Pancreas (tissue), 10 donors: ENCODE data around the gene MALRD1. TPM values are rescaled to one million over a fixed set of nuclear protein-coding genes. Genes with fewer than 3 reads are reported as not detected.

Experiments
- ATAC-seq, 4 donors: fragments of 200-7000 bp; cut with Tn5 transposase; one replicate each; pipeline versions ENCODE4 v1.8.0 to v1.9.1; 2020; ENCODE audit warnings: mild to moderate bottlenecking in 4 of 4, moderate library complexity in 4 of 4
- DNase-seq, 6 donors: peaks; one replicate each; pipeline ENCODE4 v3.0.0-alpha.2; 2020
- FAIRE-seq: peaks from 2 replicates; lab custom pipeline; 2012; peaks lifted over from hg19 to GRCh38; lab: Jason Lieb, UNC
- H3K27ac ChIP-seq, 4 donors: fragments of 200-600 bp; sonication (generic); 1 replicate in 3 of 4; 2 replicates in 1 of 4; pipeline versions ENCODE4 v1.5.0 to v1.8.0; 2020
- H3K27me3 ChIP-seq, 4 donors: fragments of 200-600 bp; one replicate each; pipeline ENCODE4 v1.8.0; 2021
- H3K36me3 ChIP-seq, 3 donors: fragments of 200-600 bp; sonication (generic) in 1 of 3; one replicate each; pipeline versions ENCODE4 v1.5.0 to v1.8.0; 2020 to 2021
- H3K4me1 ChIP-seq, 3 donors: fragments of 200-600 bp; one replicate each; pipeline ENCODE4 v1.8.0; 2021
- H3K4me3 ChIP-seq, 4 donors: fragments of 200-600 bp; sonication (generic) in 2 of 4; one replicate each; pipeline versions ENCODE4 v1.5.0 to v1.8.0; 2020 to 2021
- H3K9me3 ChIP-seq, 4 donors: fragments of 200-600 bp; one replicate each; pipeline ENCODE4 v1.8.0; 2021
- CTCF ChIP-seq, 4 donors: fragments of 200-600 bp; sonication (generic) in 3 of 4; IDR thresholded peaks; one replicate each; pipeline versions ENCODE4 v1.5.0 to v1.8.0; 2021; ENCODE audit warnings: antibody characterized with exemption in 4 of 4
- WGBS, 2 donors: extraction: QIAGEN DNeasy Blood & Tissue Kit; methylation state at CpG; one replicate each; pipeline ENCODE4 v1.1.7; 2013; 5-methylcytosine and 5-hydroxymethylcytosine counted together
- intact Hi-C, 3 donors: fragments of 100-400 bp; cut with DNase I; formaldehyde crosslinking; loops; one replicate each; pipeline versions ENCODE4 v1.11.1 to v1.14.2; 2022
- polyA plus RNA-seq, 2 donors: library from polyadenylated mRNA; stranded (reverse); fragments of 200-250 nt; gene quantifications; one replicate each; pipeline ENCODE4 v1.2.3, GENCODE V29; 2013
- total RNA-seq, 6 donors: library from RNA; stranded (reverse); fragmentation: NEBNext Ultra II Directional in 4 of 6; extraction: Animal tissue kit (Norgen Biotek cat#: 25700) in 4 of 6; gene quantifications; one replicate each; pipeline versions ENCODE4 v1.2.1 to v1.2.4, GENCODE V29; 2021 to 2023
- donor health status: healthy with polysubstance abuse.
- donor health status: DM: no; HTN: no; CAD: no; lungs with moderate emphysema.
- donor health status: DM: no; HTN: no; CAD: no.
- donor health status: control.
- donor health status: control.
- donor health status: Bipolar disorder and iron deficiency.
- donor health status: DM: yes; HTN: yes; CAD: no.
- donor health status: DM: no; HTN: no; CAD: no.
- donor health status: DM: no; HTN: no; CAD: no.
- donor health status: DM: yes; HTN: yes; CAD: no.

MALRD1 gene
- total and polyA plus RNA-seq, 8 donors: 0.13 to 0.87 (median 0.31) TPM; not detected in 5

- intact Hi-C loops: no loop called here
- Histone ChIP-seq H3K27me3 (no peaks in the 10 kb centered on the region), H3K4me3 (no peak overlapping the region), H3K4me1 (no peaks in the 10 kb centered on the region), H3K9me3 (no peaks in the 10 kb centered on the region), H3K36me3 (no peaks in the 10 kb centered on the region), H3K27ac (no peak overlapping the region)
- WGBS, 2 donors: 32 to 46% methylated on average over 1 of the region's 1 CpG
- DNase-seq (no peak), ATAC-seq (no peak), FAIRE-seq (no peak)
- TF ChIP-seq CTCF (IDR thresholded peaks at IDR 0.05): no peak
Measured at GRCh38 chr10:19724287-19724686, 675.7 kb downstream of the MALRD1 start.

- intact Hi-C loops: no loop called here
- no peaks in the 10 kb centered on the region for H3K9me3 ChIP-seq
- WGBS, 2 donors: 43 to 57% methylated on average over 2 of the region's 2 CpGs
- TF ChIP-seq CTCF (IDR thresholded peaks at IDR 0.05): no peak
- no peak overlapping the region for H3K4me3 ChIP-seq
- H3K4me1 ChIP-seq: no peaks in the 10 kb centered on the region
- no peak for FAIRE-seq
- H3K27ac ChIP-seq: no peak overlapping the region
- no peak for ATAC-seq
- no peaks in the 10 kb centered on the region for H3K36me3 ChIP-seq
- H3K27me3 ChIP-seq: no peaks in the 10 kb centered on the region
- DNase-seq: no peak
Measured at GRCh38 chr10:19728376-19728775, 679.8 kb downstream of the MALRD1 start.

GRCh38 chr10:19728964-19729363, 680.4 kb downstream of the MALRD1 start:
- intact Hi-C loops: no loop called here
- WGBS, 2 donors: 88 to 92% methylated on average over 2 of the region's 2 CpGs

GRCh38 chr10:19730167-19730906, 681.7 kb downstream of the MALRD1 start:
- no peak overlapping the region for H3K4me3 ChIP-seq
- TF ChIP-seq CTCF (IDR thresholded peaks at IDR 0.05): no peak
- no peaks in the 10 kb centered on the region for H3K36me3 ChIP-seq
- peak in 2 of 4 donors; percentile 37 to 46 for ATAC-seq
- FAIRE-seq: no peak
- H3K27ac ChIP-seq: no peak overlapping the region
- WGBS, 2 donors: 71 to 88% methylated on average over 2 of the region's 2 CpGs
- DNase-seq: no peak
- H3K4me1 ChIP-seq: no peaks in the 10 kb centered on the region
- no peaks in the 10 kb centered on the region for H3K9me3 ChIP-seq
- intact Hi-C loops: no loop called here
- H3K27me3 ChIP-seq: no peaks in the 10 kb centered on the region

More at GRCh38 chr10:19728964-19729363, 680.4 kb downstream of the MALRD1 start:
- FAIRE-seq: no peak
- no peaks in the 10 kb centered on the region for H3K4me1 ChIP-seq
- no peak overlapping the region for H3K27ac ChIP-seq
- H3K36me3 ChIP-seq: no peaks in the 10 kb centered on the region
- no peak overlapping the region for H3K4me3 ChIP-seq
- no peak for DNase-seq
- no peaks in the 10 kb centered on the region for H3K27me3 ChIP-seq
- H3K9me3 ChIP-seq: no peaks in the 10 kb centered on the region
- no peak for TF ChIP-seq CTCF (IDR thresholded peaks at IDR 0.05)
- no peak for ATAC-seq

- intact Hi-C loops: no loop called here
- no peak for FAIRE-seq
Measured at GRCh38 chr10:19730907-19731217, 682.3 kb downstream of the MALRD1 start.

More at GRCh38 chr10:19730907-19731217, 682.3 kb downstream of the MALRD1 start:
- no peak for TF ChIP-seq CTCF (IDR thresholded peaks at IDR 0.05)
- peak in 1 of 4 donors; percentile 28 for ATAC-seq
- Histone ChIP-seq H3K36me3 (no peaks in the 10 kb centered on the region), H3K27ac (no peak overlapping the region), H3K4me1 (no peaks in the 10 kb centered on the region), H3K9me3 (no peaks in the 10 kb centered on the region), H3K27me3 (no peaks in the 10 kb centered on the region), H3K4me3 (no peak overlapping the region)
- DNase-seq: no peak
